22Rv1 (cell line): ENCODE measurements around the gene ADGRL3.

Source experiments
- H3K27ac ChIP-seq: fragments of 450-650 bp; 2 replicates; pipeline ENCODE4 v1.5.1; 2017
- CTCF ChIP-seq: fragments of 450-650 bp; IDR thresholded peaks from 2 replicates; pipeline ENCODE4 v1.5.1; 2017; ENCODE audit warnings: mild to moderate bottlenecking
- ZFX ChIP-seq: fragments of 450-650 bp; IDR thresholded peaks from 2 replicates; pipeline ENCODE4 v1.6.1; 2017; ENCODE audit warnings: antibody characterized with exemption, borderline replicate concordance

ADGRL3 gene

GRCh38 chr4:62018537-62018936, 818.4 kb downstream of the ADGRL3 start:
- H3K27ac ChIP-seq = no peak overlapping the region
- TF ChIP-seq CTCF (no peak), ZFX (no peak)

GRCh38 chr4:62023633-62024032, 823.5 kb downstream of the ADGRL3 start:
- TF ChIP-seq CTCF (no peak), ZFX (no peak)
- no peak overlapping the region for H3K27ac ChIP-seq

GRCh38 chr4:62028745-62029144, 828.6 kb downstream of the ADGRL3 start:
- TF ChIP-seq CTCF = no peak
- no peak for TF ChIP-seq ZFX
- H3K27ac ChIP-seq = no peak overlapping the region

GRCh38 chr4:62030958-62031357, 830.8 kb downstream of the ADGRL3 start:
- TF ChIP-seq ZFX = no peak
- no peak for TF ChIP-seq CTCF
- no peak overlapping the region for H3K27ac ChIP-seq

GRCh38 chr4:62037571-62037970, 837.4 kb downstream of the ADGRL3 start:
- no peak overlapping the region for H3K27ac ChIP-seq
- no peak for TF ChIP-seq CTCF
- no peak for TF ChIP-seq ZFX

GRCh38 chr4:62051332-62051731, 851.2 kb downstream of the ADGRL3 start:
- TF ChIP-seq ZFX = no peak
- no peak overlapping the region for H3K27ac ChIP-seq

GRCh38 chr4:62053974-62054373, 853.8 kb downstream of the ADGRL3 start:
- no peak for TF ChIP-seq CTCF
- TF ChIP-seq ZFX = no peak
- no peak overlapping the region for H3K27ac ChIP-seq

- no peak for TF ChIP-seq CTCF
- TF ChIP-seq ZFX = no peak
- H3K27ac ChIP-seq = no peak overlapping the region
Measured at GRCh38 chr4:62057031-62057430, 856.9 kb downstream of the ADGRL3 start.
